SK-N-MC (cell line): Measurements from ENCODE around the gene TTR.

Experiments
- EZH2 ChIP-seq: fragments of 200-600 bp; sonication (generic); IDR thresholded peaks from one replicate; pipeline ENCODE4 v1.6.1; 2017; ENCODE audit warnings: antibody characterized with exemption
- FOXP2 ChIP-seq: optimal IDR thresholded peaks from 2 replicates; pipeline ENCODE3; 2011; ENCODE audit warnings: mild to moderate bottlenecking, moderate library complexity; ENCODE audit not compliant: insufficient read depth; ENCODE audit errors: extremely low read length, control extremely low read depth
- POLR2AphosphoS5 ChIP-seq: IDR thresholded peaks from 2 replicates; pipeline ENCODE4 v1.6.1; 2012; ENCODE audit warnings: mild to moderate bottlenecking, low read depth, low read length, borderline replicate concordance

DNA sequence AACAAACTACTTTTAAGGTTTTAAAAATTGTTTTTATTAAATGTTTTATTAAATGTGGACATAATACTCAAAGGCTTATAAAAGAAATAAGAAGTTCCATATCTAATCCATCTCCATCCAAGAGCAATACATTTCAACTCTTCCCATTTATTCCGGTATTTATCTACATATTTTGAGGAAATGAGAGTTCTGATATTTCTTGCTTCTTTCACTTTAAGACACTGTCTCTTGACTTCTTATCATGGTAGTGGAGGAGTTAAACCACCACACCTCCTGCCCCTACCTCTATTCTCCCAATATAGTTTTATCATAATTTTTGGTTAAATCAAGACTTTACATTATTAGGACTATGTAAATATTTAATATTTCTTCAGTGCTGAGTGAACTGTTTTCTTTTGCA, 40.7 kb downstream of the TTR start:
- TF ChIP-seq EZH2, result no peak
- TF ChIP-seq POLR2AphosphoS5, result no peak
- TF ChIP-seq FOXP2, result no peak
